GM18498 (cell line): ENCODE measurements around the gene SLC39A11.
"Not testable (repeated sequence)": the region's sequence is repeated elsewhere in the genome, so short reads cannot be mapped to it uniquely, and the experiment has no call there.

Source experiments
- ATAC-seq: cut with Tn5 transposase; IDR thresholded peaks from one replicate; pipeline ENCODE4 v1.9.1; 2021; ENCODE audit warnings: mild to moderate bottlenecking, moderate library complexity; ENCODE audit not compliant: unreplicated experiment

SLC39A11 gene, protein sequence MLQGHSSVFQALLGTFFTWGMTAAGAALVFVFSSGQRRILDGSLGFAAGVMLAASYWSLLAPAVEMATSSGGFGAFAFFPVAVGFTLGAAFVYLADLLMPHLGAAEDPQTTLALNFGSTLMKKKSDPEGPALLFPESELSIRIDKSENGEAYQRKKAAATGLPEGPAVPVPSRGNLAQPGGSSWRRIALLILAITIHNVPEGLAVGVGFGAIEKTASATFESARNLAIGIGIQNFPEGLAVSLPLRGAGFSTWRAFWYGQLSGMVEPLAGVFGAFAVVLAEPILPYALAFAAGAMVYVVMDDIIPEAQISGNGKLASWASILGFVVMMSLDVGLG

DNA sequence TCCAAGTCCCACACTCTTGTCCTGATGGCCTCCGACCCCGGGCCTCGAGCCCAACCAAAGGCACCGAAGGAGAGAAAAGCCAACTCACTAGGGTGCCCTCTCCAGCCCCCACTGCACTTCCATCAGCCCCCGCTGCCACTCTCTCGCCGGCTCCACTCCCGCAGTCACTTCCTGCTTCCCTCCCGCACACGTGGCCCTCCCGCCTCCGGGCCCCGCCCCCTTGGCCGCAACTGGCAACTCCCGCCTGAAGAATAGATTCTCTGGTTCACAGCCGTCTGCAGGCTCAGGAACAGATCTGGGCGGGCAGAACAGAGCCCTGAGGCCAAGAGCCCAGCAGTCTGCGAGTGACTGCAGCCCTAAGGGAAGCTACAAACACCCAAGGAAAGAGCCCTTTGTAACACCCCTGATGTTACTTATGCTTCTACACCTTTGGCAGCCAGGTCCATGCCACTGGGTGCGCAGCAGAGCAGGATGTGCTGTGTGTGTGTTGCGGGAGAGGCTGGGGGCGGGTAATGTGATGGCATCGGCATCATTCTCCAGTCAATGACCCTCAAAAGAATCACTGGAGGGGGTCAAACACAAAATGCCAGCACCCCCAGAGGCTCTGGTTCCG is at the start of gene SLC39A11:
Gene SLC39A11 (minus strand): TSS at position 166 of the 613 bp plus-strand sequence. CDS start 3,924 bp downstream, outside the sequence.
- ATAC-seq, result peak; percentile 99

- no peak for ATAC-seq
Measured at GRCh38 chr17:73141411-73141810, 48.9 kb upstream of the SLC39A11 start.

- ATAC-seq, result no peak
Measured at GRCh38 chr17:73140566-73140965, 48.1 kb upstream of the SLC39A11 start.

DNA sequence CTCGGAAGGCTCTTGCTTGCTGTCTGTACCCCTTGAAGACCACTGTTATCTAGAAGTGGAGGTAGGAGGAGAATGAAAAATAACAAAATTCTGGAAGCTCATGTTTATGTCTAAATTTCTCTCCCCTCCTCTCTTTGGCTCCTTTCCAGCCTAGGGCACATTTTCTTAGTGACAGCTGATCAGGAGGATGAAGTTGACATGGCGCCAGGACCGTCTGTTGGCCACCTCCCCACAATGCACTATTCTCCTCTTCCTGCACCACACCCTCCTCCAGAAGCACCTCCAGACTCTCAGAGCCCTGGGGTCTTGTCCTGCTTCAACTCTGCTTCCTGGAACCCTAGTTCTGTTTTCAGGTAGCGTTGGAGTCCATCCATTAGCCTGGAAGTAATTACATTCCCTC is 46.8 kb upstream of the SLC39A11 start:
- ATAC-seq, result no peak

DNA sequence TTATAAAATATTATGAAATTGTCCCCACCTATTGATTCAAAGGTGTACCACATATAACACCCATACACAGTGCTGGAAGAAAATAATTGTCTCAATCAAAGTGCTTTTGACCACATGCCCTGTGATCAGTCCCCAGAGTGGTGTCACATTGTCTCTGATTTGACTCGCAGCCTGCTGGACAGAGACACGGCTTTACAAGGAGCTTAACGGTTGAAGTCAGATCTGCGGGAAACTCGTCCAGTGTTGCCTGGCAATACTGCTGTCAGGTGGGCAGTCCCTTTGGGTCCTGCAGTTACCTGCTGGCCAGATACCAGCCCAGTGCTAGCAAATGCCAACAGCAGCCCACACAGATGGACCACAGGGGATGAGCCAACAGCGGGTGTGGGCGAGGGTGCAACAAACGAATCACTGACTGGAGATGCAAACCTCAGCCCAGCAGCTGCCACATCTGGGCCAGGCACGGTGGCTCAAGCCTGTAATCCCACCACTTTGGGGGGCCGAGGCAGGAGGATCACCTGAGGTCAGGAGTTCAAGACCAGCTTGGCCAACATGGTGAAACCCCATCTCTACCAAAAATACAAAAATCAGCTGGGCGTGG is 46.2 kb upstream of the SLC39A11 start:
- no peak for ATAC-seq

DNA sequence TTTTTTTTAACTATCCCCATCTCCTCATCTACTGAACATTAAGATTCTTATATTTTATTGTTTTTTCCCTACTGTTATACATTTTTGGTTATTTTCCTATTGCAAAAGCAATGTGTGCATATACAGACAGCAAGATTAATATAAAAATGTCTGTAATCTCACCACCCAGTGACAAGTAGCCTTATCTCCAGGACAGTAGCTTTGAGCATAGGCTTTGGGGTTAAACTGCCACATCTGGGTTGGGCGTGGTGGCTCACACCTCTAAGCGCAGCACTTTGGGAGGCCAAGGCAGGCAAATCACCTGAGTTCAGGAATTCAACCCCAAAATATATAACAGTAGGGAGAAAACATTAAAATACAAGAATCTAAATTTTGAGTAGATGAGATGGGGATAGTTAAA is 44.9 kb upstream of the SLC39A11 start:
- no peak for ATAC-seq

- ATAC-seq, result no peak
Measured at GRCh38 chr17:73135766-73136165, 43.3 kb upstream of the SLC39A11 start.

GRCh38 chr17:73133911-73134649 is 41.6 kb upstream of the SLC39A11 start:
- ATAC-seq, result no peak

DNA sequence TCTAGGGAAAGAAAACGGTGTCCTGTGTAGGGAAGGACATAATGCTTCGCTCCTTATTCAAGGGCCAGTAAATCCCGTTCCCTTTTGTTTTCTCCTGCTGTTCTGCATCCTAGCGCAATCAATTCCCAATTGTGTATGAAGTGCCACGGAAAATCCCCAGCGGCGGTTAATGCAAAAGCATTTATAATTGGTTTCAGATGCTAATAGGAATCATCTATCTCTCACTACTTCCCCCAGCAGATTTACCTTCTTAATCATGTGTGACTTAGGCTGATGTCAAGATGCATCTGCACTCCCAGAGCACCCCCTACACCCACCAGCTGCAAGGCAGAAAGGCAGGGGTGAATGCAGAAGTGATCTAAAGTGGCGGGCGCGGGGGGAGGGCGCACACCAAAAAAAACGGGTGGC is 39.6 kb upstream of the SLC39A11 start:
- ATAC-seq, result no peak

- not testable (repeated sequence) for ATAC-seq
Measured at GRCh38 chr17:73131439-73131838, 39.0 kb upstream of the SLC39A11 start.

- no peak for ATAC-seq
Measured at GRCh38 chr17:73130977-73131376, 38.5 kb upstream of the SLC39A11 start.

- no peak for ATAC-seq
Measured at GRCh38 chr17:73128496-73128895, 36.0 kb upstream of the SLC39A11 start.

DNA sequence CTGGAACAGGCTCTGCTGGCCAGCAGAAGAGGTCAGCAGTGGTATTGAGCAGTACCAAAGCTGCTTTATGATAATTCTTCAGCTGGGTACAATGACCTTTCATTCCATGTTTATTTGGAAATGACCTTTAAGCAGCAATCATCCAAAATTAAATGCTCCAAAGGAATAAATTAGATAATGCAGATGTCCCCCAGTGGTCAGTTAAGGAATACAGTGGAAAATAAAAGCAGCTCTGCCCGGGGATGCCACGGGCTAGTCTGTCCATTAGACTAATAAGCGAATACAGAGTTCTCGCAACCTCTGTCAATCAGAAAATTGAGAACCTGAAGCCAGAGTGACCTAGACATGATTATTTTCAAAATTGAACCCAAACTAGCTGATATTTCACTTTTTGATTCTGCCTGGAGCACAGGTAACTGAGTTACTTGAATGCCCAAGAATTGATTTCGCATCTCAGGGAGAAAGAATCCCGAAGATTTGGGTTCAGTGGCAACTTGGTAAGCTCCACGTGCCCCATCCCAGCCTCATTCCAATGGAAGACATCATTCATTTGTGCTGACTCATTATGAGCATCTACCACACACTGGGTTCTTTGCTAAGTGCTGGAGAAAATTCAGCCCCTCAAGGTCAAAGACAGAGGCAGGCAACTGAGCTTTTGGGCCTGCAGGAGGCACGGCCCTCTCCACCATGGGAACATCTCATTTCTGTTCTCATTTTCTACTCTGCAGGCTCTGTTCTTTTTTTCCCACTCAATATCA is 34.4 kb upstream of the SLC39A11 start:
- ATAC-seq, result no peak

DNA sequence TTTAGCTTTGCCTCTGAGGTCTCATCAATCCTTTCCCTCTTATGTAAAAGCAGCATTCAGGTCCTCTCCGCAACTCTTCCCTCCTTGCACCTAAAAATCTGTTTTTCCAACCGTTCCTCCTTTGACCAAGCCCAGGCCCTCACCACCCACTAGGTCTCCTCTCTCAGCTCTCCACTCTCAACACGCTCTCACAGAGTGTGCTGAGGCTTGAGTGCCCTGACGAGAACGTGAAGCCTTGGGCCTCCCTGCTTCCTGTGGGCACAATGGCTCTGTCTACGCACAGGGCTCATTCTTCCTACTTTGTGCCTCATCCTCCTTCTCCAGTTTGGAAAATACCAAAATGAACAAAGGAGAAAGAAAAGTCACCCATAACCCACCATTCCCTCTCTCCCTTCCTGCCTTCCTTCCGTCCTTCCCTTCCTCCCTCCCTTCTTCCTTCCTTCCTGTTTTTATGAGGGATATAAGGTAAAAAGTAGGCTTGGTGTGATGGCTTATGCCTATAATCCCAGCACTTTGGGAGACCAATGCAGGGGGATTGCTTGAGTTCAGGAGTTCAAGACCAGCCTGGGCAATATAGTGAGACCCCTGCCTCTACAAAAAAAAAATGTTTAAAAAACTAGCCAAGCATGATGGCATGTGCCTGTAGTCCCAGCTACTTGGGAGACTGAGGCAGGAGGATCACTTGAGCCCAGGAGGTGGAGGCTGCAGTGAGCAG is 31.3 kb upstream of the SLC39A11 start:
- ATAC-seq, result no peak

DNA sequence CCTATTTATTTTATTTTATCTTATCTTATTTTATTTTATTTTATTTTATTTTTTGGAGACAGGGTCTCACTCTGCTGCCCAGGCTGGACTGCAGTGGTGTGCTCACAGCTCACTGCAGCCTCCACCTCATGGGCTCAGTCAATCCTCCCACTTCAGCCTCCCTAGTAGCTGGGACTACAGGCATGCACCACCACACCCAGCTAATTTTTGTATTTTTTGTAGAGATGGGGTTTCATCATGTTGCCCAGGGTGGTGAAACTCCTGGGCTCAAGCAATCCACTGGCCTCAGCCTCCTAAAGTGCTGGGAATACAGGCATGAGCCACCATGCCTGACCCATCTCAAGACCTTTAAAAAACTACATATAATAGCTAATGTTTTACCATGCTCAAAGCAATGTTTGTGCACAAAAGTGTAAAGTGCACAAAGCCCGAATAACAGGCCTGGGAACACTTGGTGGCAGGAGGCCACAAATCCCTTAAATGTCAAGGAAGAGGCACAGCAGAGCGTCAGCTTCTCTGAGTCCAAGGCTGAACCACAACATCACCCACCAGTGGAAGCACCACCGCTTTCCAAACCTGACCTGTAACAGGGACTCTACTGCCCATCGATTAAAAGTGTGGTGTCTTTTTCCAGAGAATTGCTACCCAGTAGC is 30.6 kb upstream of the SLC39A11 start:
- no peak for ATAC-seq

DNA sequence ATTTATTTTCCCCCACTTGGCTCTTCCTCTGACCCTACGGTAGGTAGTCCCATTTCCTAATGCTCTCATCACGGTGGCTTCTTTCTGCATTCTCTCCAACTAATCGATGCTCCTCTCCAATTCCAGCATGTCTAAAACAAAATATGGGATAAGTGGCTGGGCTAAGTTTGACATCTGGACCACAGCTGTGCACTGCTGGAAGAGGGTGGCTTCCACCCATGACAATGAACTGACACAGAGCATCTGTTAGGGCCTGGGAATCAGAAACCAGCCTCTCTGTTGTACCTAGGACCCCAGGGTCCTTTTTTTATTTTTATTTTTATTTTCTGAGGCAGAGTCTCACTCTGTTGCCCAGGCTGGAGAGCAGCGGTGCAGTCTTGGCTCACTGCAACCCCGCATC is 29.0 kb upstream of the SLC39A11 start:
- ATAC-seq, result no peak

- ATAC-seq, result no peak
Measured at GRCh38 chr17:73119631-73120030, 27.1 kb upstream of the SLC39A11 start.

DNA sequence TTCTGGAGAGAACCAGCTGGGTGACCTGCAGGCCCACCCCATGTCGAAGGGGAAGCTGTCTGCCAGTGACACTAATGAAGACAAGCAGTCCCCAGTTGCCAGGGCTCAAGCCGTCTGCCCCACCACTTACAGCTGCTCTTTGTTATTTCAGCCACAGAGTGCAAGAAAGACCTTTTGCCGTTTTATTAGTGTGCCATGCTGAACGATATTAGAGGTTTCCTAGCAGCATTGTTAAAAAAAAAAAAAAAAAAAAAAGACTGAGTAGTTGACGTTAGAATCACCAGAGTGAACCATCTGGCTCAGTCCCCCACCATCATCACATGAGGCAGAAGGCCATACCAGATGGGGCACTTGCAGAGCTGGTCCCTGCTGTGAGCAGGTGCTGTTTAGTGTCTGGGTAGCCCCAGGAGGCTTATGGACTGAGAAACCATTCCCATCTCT is 26.5 kb upstream of the SLC39A11 start:
- ATAC-seq, result no peak

- no peak for ATAC-seq
Measured at GRCh38 chr17:73118139-73118538, 25.7 kb upstream of the SLC39A11 start.

DNA sequence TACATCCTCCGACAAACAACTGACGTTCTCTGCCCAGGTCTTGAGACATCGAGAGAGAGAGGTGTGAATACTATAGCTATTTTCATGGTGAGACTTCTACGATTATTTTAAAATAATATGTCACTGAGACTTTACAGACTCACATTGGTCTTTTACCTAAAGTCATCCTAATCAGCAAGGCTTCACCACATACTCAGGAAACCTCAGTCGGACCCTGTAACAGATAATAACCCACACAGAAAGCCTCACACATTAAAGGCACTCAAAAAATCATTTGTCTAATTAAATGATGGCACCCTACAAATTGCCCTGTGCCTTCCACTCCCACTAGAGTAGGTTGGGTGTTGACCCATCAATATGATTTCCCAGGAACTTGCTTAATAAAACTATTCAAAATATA is 19.8 kb upstream of the SLC39A11 start:
- ATAC-seq, result no peak
